ENCODE data around the gene CCDC85B. TPM values are rescaled to one million over a fixed set of nuclear protein-coding genes. Genes with fewer than 3 reads are reported as not detected.

CCDC85B gene
- polyA plus RNA-seq, 4 donors = 7.9 to 16.9 (median 8.9) TPM

DNA sequence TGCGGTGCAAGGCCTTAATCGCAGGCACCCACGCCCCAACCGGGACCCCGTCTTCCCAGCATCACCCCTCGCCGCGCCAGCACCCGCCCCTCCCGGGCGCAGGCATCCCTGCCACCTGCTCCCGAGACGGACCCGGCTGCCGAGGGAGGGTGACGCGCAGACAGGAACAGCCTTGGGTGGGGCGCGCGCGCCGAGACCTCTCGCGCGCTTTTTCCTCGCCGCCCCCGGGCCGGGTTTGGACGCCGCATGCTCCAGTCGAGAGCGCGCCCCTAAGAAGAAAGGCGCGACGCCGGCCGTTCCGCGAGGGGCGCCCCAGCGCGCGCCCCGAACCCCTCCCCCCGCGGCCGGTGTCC, 33.0 kb upstream of the CCDC85B start:
- DNase-seq (ENCODE audit: low read depth in 4 of 4, low spot score in 3 of 4) = no peak

DNA sequence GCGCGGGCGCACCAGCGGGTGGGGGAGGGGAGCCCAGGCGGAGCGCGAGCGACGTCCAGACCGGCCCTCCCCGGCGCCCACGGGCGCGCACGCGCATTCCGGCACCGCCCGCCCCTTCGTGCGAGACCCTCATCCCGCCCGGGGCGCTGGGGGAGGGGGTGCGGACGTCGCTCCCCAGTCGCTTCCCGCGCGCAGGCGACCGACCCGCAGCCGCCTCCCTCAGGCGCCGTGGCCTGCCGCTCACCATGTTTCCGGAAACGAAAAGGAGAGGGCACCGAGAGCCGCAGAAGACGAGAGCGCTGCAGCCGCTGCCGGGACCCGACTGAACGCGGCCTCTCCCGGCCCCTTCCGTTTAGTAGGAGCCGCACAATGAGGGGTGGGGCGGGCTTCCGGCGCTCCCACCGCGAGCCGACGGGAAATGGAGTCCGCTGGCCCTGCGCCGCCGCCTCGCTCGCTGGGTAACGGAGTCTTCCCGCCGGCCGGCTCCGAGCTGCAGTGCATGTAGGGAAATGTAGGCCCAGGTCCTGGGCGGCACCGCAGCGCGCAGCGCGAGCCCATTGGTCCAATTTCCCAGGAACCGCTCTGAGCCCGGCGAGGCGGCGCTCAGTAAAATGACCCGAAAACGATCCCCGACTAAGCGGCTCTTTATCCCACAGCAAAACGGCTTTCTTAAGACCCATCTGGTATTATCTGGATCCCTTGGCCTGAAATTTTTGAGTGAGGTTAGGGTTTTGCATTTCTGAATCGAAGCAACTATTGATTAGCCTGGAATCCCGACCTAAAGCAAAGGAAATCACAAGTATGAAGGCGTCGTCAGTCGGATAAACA, 32.4 kb upstream of the CCDC85B start, which contains the start of gene CFL1:
TSS of gene CFL1 (minus strand) at position 328 of the 828 bp plus-strand sequence. CDS start at position 247, 81 bp downstream.
- peak in 3 of 4 donors; percentile 91 to 93 (median 92) for DNase-seq (ENCODE audit: low read depth in 4 of 4, low spot score in 3 of 4)

DNA sequence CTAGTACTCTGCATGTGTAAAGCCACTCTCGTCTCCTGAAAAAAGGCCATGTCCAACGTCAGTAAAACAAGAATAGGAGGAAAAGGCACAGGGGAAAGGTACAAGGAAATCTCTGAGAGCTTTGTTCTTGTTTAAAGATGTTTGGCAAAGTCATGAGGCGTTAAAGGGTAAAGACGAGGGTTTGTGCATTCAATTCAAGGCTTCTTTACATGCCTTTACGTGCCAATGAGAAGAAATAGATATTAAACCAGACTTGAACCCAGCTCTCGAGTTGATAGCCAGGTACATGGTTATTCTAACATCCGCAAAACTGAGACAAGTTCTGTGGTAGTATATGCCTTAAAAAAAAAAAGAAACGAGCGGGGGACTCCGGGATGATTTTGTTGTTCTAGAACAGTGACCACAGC, 31.8 kb upstream of the CCDC85B start:
- DNase-seq (ENCODE audit: low read depth in 4 of 4, low spot score in 3 of 4) = no peak

DNA sequence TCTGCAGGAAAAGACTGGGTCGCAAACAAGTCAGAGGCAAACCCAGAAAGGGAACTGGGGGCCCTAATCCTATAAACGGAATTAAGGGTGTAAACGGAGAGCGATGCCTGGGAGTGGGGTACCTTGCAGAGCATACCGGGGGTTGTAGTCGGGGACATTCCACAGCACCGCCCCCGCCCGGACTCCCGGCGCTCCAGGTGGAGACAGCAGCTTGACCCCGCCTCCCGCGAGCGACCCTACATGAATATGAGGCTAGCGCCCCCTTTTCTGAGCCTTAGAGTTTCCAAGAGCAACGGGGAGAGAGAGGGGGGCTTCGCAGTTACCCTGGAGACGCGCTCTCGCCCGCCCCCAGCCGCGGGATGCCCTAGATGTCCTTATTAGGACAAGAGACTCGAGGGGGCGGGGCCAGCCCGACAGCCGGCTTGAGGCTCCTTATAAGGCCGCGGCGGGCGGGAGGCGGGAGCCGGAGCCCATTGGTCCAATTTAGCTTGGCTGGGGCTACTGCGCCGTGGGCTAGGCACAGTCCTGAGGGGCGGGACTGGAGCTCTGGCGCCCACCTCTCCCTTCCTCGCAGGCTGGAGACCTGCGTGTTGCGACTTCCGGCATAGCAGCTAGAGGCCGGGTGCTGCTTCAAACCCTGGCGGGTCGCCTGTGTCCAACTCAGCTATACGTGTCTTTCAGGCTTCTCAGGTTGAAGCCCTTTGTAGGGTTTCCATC, 31.2 kb upstream of the CCDC85B start:
- DNase-seq (ENCODE audit: low read depth in 4 of 4, low spot score in 3 of 4) = peak; percentile 89 to 96 (median 96)

DNA sequence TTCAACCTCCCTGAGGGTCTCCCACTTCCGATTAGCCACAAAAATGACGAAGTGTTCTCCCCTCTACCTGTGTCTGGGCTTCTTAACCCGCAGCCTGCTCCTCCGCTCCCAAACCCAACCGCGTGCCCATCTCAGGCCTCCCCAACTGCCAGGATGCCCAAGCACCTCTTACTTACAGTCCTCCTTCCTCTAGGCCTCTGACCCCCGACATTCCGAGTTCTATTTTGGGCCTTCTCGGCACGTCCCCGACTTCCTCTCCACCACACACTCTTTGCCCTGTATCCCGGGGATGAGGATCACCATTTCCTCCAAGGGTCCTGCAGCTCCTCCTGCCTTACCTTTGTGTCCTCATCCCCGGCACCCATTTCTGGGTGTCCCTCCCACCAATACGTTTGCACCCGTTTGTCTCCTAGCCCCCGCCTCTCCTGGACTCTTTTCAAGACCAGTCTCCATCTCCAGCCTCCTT, 30.6 kb upstream of the CCDC85B start:
- DNase-seq (ENCODE audit: low read depth in 4 of 4, low spot score in 3 of 4) = no peak

DNA sequence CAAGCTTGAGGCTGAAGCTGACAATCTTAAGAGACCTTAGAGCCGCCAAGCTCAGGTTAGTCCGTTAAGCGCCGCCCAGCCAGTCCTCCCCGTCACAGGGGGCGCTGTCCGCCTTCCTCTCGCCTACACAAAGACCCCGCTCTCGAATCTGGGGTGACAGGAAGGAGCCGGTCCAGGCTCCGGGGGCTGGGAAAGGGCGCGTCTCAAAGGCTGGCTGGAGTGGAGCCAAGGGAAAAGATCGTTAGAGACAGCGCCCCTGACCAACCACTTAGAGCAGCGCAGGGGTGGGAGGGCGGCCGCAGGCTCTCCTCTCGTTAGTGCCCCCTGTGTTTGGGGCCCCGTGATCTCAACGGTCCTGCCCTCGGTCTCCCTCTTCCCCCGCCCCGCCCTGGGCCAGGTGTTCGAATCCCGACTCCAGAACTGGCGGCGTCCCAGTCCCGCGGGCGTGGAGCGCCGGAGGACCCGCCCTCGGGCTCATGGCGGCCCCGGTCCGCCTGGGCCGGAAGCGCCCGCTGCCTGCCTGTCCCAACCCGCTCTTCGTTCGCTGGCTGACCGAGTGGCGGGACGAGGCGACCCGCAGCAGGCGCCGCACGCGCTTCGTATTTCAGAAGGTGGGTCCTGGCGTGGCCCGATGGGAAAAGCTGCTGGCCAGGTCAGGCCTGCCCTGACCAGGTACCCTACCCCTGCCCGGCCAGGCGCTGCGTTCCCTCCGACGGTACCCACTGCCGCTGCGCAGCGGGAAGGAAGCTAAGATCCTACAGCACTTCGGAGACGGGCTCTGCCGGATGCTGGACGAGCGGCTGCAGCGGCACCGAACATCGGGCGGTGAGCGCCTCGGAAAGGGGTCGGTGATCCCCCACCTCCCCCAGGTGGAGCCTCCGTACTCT, 30.0 kb upstream of the CCDC85B start, which contains the start of gene MUS81:
TSS of gene MUS81 (plus strand) at position 156 of the 887 bp plus-strand sequence. CDS start at position 477, 321 bp downstream.
- peak; percentile 94 to 97 (median 96) for DNase-seq (ENCODE audit: low read depth in 4 of 4, low spot score in 3 of 4)

DNA sequence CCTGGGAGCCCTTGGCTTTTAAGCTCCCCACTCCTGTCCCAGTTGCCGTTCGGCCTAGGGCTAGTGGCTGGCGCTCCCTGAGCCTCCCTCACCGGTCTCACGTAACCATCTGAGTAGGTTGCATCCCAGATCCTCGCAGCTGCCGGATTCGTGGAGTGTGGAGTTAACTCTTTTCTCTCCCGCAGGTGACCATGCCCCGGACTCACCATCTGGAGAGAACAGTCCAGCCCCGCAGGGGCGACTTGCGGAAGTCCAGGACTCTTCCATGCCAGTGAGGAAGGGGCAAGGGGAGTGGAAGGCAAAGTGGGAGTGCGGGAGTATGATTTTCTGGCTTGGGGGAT, 29.3 kb upstream of the CCDC85B start:
- no peak for DNase-seq (ENCODE audit: low read depth in 4 of 4, low spot score in 3 of 4)

DNA sequence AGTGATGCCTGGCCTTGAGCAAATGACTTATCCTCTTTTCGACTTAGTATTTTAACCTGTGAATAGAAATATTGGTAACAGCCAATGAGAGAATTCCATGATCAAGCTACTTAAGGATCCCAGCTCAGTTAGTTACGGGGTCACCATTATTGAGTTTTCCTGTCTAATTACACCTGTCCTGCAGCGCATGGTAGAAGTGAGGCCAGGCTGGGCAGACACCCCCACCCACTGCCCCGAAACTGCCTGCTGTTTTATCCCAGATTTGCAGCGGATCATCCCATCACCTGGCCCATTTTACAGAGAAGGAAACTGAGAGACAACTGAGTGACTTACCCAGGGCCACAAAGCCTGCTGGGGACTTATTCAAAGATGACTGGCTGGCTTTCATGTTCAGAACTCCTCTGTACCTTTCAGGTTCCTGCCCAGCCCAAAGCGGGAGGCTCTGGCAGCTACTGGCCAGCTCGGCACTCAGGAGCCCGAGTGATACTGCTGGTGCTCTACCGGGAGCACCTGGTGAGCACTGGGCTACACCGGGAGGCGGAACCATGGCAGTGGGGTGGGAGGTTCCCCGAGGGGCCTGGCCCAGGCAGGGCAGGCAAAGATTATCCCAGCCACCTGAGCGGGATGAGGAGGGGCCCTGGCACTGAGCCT, 28.8 kb upstream of the CCDC85B start:
- DNase-seq (ENCODE audit: low read depth in 4 of 4, low spot score in 3 of 4) = no peak

DNA sequence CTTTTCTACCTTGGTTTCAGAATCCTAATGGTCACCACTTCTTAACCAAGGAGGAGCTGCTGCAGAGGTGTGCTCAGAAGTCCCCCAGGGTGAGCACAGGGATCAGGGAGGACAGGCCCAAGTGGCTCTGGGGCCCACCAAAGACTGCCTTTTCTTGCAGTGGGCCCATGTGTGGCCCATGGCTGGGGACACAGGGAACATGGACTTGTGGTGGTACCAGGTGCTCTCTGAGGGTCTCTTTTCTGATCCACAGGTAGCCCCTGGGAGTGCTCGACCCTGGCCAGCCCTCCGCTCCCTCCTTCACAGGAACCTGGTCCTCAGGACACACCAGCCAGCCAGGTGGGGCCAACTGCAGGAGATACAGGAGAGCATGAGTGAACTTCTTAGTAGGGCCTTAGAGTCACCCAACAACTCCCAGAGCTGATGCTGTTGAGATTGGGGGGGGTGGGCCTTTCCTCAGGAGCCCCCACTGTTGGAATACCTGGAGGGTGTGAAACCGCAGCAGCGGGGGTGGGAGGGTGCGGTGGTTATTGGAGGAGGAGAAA, 28.2 kb upstream of the CCDC85B start:
- DNase-seq (ENCODE audit: low read depth in 4 of 4, low spot score in 3 of 4) = no peak

DNA sequence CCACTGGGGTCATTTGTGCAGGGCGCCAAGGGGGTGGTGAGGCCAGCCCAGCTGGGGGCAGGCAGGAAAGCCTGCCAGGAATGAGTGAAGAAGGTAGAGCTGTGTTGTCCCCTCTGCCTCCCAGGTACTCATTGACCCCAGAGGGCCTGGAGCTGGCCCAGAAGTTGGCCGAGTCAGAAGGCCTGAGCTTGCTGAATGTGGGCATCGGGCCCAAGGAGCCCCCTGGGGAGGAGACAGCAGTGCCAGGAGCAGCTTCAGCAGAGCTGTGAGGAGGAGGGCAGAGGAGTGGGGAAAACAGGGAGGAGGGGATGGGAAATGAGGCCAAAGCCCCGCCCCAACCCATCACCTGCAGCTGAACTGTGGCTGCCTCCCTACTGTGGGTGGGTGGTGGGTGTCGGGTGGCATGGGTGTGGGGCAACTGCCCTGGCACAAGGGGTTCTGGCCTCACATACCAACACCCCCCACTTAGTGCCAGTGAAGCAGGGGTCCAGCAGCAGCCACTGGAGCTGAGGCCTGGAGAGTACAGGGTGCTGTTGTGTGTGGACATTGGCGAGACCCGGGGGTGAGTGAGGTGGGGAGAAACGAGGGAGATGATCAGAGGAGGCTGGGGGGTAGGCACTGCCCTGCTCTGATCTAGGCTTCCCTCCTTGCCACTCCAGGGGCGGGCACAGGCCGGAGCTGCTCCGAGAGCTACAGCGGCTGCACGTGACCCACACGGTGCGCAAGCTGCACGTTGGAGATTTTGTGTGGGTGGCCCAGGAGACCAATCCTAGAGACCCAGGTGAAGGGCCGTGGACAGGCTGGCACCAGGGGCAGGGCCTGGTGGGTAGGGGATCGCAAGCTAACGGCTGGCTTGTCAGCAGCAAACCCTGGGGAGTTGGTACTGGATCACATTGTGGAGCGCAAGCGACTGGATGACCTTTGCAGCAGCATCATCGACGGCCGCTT, 27.3 kb upstream of the CCDC85B start:
- no peak for DNase-seq (ENCODE audit: low read depth in 4 of 4, low spot score in 3 of 4)

DNA sequence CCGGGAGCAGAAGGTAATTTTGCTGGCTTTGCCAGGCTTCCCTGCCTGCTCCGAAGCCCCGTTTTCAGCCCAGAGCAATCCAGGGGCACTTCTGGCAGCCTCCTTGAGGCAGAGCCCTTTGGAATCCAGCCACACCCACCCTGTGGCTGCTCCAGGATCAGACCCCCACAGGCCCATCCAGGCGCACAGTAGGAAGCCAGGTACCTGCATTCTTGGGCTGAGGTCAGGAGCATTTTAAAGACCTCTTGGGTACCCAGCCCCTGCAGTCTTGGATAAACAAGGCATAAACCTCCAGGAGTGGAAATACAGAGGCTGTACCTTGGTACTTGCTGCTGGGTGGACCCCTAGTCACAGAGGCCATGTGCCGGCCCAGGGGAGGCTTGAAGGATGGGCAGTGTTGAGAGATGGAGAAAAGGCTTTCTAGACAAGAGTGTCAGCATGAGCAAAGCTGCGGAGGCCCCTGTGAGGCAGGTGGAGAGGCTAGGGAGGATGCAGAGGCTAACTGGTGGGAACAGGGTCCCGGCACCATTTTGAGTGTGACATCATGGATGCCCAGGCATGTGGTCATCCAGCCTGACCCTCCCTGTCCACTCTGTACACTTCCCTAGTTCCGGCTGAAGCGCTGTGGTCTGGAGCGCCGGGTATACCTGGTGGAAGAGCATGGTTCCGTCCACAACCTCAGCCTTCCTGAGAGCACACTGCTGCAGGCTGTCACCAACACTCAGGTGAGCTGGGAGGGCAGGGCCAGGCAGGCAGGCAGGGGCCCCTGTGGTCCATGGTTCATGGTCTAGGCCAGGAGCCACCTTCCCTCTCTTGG, 26.4 kb upstream of the CCDC85B start:
- no peak for DNase-seq (ENCODE audit: low read depth in 4 of 4, low spot score in 3 of 4)

DNA sequence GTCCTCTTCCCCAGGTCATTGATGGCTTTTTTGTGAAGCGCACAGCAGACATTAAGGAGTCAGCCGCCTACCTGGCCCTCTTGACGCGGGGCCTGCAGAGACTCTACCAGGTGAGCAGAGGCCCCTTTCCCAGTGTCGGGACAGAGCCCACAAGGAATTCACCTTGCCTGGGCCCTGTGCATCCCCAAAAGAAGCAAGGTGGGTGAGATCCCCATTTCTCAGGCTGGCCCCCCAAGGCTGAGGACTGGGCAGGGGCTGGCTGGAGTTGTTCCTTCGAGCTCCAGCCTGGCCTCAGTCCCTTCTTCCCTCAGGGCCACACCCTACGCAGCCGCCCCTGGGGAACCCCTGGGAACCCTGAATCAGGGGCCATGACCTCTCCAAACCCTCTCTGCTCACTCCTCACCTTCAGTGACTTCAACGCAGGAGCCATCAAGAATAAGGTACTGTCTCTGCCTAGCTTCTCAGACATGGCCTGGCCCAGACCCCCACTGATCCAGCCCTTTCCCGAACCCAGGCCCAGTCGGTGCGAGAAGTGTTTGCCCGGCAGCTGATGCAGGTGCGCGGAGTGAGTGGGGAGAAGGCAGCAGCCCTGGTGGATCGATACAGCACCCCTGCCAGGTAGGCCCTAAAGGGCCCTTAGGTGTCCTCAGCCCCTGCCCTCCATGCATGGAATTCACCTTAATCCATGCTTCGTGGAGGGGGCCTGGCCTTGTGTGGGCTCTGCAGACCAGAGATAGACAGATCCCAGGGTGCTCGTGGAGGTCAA, 25.6 kb upstream of the CCDC85B start:
- no peak for DNase-seq (ENCODE audit: low read depth in 4 of 4, low spot score in 3 of 4)

DNA sequence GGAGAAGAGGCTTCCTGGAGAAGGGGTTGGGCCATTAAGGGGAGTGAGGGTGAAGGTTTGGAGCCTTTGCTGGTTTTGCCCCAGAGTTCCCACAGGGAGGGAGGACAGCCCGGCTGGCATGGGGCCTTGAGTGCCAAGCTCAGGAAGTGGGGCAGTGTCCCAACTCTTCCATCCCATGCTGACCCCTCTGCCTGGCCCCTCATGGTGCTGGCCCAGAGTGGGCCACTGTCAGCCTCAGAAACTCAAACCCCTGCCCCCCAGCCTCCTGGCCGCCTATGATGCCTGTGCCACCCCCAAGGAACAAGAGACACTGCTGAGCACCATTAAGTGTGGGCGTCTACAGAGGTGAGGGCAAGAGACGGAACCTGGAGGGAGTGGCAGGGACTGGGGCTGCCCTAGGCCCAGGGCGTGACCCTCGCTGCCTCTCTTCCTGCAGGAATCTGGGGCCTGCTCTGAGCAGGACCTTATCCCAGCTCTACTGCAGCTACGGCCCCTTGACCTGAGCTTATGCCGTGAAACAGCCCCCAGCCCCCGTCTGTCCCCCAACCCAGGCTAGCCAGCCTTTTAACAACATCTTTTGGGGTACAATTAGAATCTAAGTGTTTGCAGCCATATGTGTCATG, 24.8 kb upstream of the CCDC85B start:
- DNase-seq (ENCODE audit: low read depth in 4 of 4, low spot score in 3 of 4) = no peak

DNA sequence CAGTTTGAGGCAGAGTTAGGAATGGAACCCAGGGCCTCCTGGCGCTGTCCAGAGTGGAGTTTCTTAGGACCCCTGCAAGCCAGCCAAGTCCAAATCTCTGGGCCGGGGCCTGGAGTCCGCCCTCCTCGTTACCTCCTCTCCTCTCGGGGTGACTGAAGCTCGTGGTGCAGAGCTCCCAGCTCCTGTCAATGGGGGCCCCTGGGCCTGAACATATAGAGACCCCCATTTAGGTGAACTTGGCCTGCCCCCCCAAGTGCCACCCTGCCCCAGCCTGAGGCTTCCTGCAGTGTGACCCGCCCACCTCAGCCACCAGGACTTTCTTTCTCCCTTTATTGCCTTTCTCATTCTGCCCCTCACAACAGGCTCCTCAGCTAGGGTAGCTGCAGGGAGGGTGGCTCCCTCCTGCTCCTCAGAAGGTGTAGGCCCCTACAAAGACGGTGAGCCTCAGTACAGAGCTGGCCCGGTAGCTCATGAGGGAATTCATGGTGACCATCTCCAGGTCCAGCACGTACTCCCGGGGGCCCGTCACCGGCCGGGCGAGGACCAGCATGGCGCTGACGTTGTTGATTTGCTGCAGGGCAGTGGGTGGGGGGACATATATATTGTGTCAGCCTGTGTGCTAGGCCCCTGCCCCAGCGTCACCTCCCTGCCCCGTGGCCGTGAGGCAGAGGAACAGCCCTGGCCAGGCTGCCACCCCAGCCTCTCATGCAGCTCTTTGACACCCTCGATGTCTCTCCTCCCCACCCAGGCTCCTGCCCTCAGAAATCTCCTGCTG, 23.8 kb upstream of the CCDC85B start:
- DNase-seq (ENCODE audit: low read depth in 4 of 4, low spot score in 3 of 4) = no peak

DNA sequence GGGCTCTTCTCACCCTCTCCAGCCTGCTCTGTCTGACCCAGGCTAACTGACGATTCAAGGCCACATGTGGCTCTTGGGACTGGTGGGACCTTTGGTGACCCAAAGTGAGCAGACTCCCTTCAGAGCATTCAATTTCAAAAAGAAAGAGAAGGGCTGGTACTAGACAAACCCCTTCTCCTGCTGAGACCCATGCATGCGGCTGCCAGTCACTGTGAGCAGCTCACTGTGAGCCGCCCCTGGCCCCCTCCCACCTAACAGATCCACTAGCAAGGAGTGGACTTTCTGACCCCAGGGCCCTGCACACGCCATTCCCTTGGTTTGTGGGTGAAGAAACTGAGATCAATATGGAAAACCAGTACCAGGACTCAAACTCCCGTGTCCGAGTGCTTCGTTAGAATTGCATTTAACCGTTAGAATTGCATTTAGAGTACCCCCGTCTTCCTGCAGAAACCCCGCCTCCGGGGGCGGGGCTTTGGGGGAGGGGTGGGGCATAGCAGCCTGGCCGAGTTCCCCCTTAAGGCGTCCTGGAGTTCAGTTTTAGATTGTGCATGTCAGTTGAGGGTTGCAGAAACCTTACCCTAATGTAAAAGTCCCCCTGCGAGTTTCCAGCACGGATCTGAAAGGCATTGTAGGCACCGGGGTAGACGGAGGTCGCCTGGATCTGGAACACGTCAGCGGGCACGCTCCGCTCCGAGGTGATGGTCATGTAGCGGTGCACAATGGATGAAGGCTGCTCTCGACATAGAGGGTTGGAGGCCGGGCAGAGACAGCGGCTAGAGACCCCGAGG, 23.0 kb upstream of the CCDC85B start:
- DNase-seq (ENCODE audit: low read depth in 4 of 4, low spot score in 3 of 4) = no peak

Data from right renal pelvis (tissue), 4 donors.